ENCODE results near the gene AURKAIP1. TPM values are rescaled to one million over a fixed set of nuclear protein-coding genes. Genes with fewer than 3 reads are reported as not detected.

Gene AURKAIP1
- total and polyA plus RNA-seq, 4 donors, result 43.5 to 208 (median 168) TPM

GRCh38 chr1:1347026-1347595 lies 27.9 kb downstream of the AURKAIP1 start:
- peak overlapping the region in 1 of 2 donors; percentile 28 for H3K27ac ChIP-seq (ENCODE audit: low read depth in 1 of 2, low read length in 1 of 2)
- DNase-seq, result no peak

GRCh38 chr1:1346501-1346890 lies 28.5 kb downstream of the AURKAIP1 start:
- Histone ChIP-seq H3K9ac (ENCODE audit: insufficient read depth in 1 of 2, low read length in 2 of 2) (no peak overlapping the region), H3K27ac (ENCODE audit: low read depth in 1 of 2, low read length in 1 of 2) (no peak overlapping the region), H3K9me3 (ENCODE audit: control insufficient read depth in 4 of 4, insufficient read depth in 3 of 4, low read length in 3 of 4) (no peaks in the 10 kb centered on the region), H3K36me3 (ENCODE audit: control insufficient read depth in 4 of 4, insufficient read depth in 4 of 4, low read length in 4 of 4) (peaks cover 0 to 6% (median 0%) of the 10 kb centered on the region in 4 donors), H3K4me1 (ENCODE audit: control insufficient read depth in 5 of 5, insufficient read depth in 5 of 5, low read length in 5 of 5) (peaks cover 0 to 32% (median 15%) of the 10 kb centered on the region in 5 donors), H3K27me3 (ENCODE audit: control insufficient read depth in 3 of 3, insufficient read depth in 3 of 3, low read length in 2 of 3) (no peaks in the 10 kb centered on the region), H3K4me3 (no peak overlapping the region)
- TF ChIP-seq CTCF (IDR thresholded peaks at IDR 0.05; ENCODE audit: control extremely low read depth, extremely low read depth), result no peak
- ATAC-seq (ENCODE audit: insufficient read depth, low FRiP score) (no peak), DNase-seq (no peak)
- 91 to 95% methylated on average over 8 to 10 of the region's 10 CpGs for WGBS, 2 donors

More at GRCh38 chr1:1347026-1347595, 27.9 kb downstream of the AURKAIP1 start:
- H3K27me3 ChIP-seq (ENCODE audit: control insufficient read depth in 3 of 3, insufficient read depth in 3 of 3, low read length in 2 of 3), result no peaks in the 10 kb centered on the region
- 78 to 93% methylated on average over 10 of the region's 10 CpGs for WGBS, 2 donors
- H3K4me3 ChIP-seq, result no peak overlapping the region
- H3K9ac ChIP-seq (ENCODE audit: insufficient read depth in 1 of 2, low read length in 2 of 2), result no peak overlapping the region
- no peak for TF ChIP-seq CTCF (IDR thresholded peaks at IDR 0.05; ENCODE audit: control extremely low read depth, extremely low read depth)
- H3K9me3 ChIP-seq (ENCODE audit: control insufficient read depth in 4 of 4, insufficient read depth in 3 of 4, low read length in 3 of 4), result no peaks in the 10 kb centered on the region
- ATAC-seq (ENCODE audit: insufficient read depth, low FRiP score), result no peak
- H3K4me1 ChIP-seq (ENCODE audit: control insufficient read depth in 5 of 5, insufficient read depth in 5 of 5, low read length in 5 of 5), result peaks cover 0 to 32% (median 21%) of the 10 kb centered on the region in 5 donors
- H3K36me3 ChIP-seq (ENCODE audit: control insufficient read depth in 4 of 4, insufficient read depth in 4 of 4, low read length in 4 of 4), result peaks cover 0 to 3% (median 0%) of the 10 kb centered on the region in 4 donors

GRCh38 chr1:1345860-1346500 lies 29.0 kb downstream of the AURKAIP1 start:
- Histone ChIP-seq H3K9me3 (ENCODE audit: control insufficient read depth in 4 of 4, insufficient read depth in 3 of 4, low read length in 3 of 4) (no peaks in the 10 kb centered on the region), H3K4me1 (ENCODE audit: control insufficient read depth in 5 of 5, insufficient read depth in 5 of 5, low read length in 5 of 5) (peaks cover 0 to 32% (median 14%) of the 10 kb centered on the region in 5 donors), H3K27me3 (ENCODE audit: control insufficient read depth in 3 of 3, insufficient read depth in 3 of 3, low read length in 2 of 3) (no peaks in the 10 kb centered on the region), H3K27ac (ENCODE audit: low read depth in 1 of 2, low read length in 1 of 2) (peak overlapping the region in 1 of 2 donors; percentile 76), H3K36me3 (ENCODE audit: control insufficient read depth in 4 of 4, insufficient read depth in 4 of 4, low read length in 4 of 4) (peaks cover 0 to 10% (median 2%) of the 10 kb centered on the region in 4 donors), H3K9ac (ENCODE audit: insufficient read depth in 1 of 2, low read length in 2 of 2) (no peak overlapping the region), H3K4me3 (no peak overlapping the region)
- ATAC-seq (ENCODE audit: insufficient read depth, low FRiP score) (peak; percentile 1), DNase-seq (no peak)
- WGBS, 2 donors, result 78 to 89% methylated on average over 12 of the region's 12 CpGs
- TF ChIP-seq CTCF (IDR thresholded peaks at IDR 0.05; ENCODE audit: control extremely low read depth, extremely low read depth), result no peak
